Measurements from ENCODE around the gene TMEM256.

TMEM256 gene

GRCh38 chr17:7429722-7430121 is 25.8 kb upstream of the TMEM256 start:
- no peak for DNase-seq (ENCODE audit: low read depth)

GRCh38 chr17:7428557-7428956 is 24.7 kb upstream of the TMEM256 start, which contains the start of gene SPEM3:
Gene SPEM3 (plus strand): TSS chr17:7428857. CDS start chr17:7428903, 46 bp downstream.
- DNase-seq (ENCODE audit: low read depth), result no peak

GRCh38 chr17:7427549-7427948 is 23.7 kb upstream of the TMEM256 start:
- DNase-seq (ENCODE audit: low read depth), result no peak

- no peak for DNase-seq (ENCODE audit: low read depth)
Measured at GRCh38 chr17:7426896-7427489, 23.1 kb upstream of the TMEM256 start.

GRCh38 chr17:7426203-7426863 is 22.4 kb upstream of the TMEM256 start:
- no peak for DNase-seq (ENCODE audit: low read depth)

- DNase-seq (ENCODE audit: low read depth), result no peak
Measured at GRCh38 chr17:7425756-7426155, 21.9 kb upstream of the TMEM256 start.

GRCh38 chr17:7425316-7425715 is 21.4 kb upstream of the TMEM256 start, which contains the start of gene SPEM2:
Gene SPEM2 (plus strand): TSS chr17:7425616. CDS start chr17:7425689, 73 bp downstream.
- DNase-seq (ENCODE audit: low read depth), result no peak

- no peak for DNase-seq (ENCODE audit: low read depth)
Measured at GRCh38 chr17:7423679-7424078, 19.8 kb upstream of the TMEM256 start.

- no peak for DNase-seq (ENCODE audit: low read depth)
Measured at GRCh38 chr17:7421186-7421585, 17.3 kb upstream of the TMEM256 start.

- DNase-seq (ENCODE audit: low read depth), result no peak
Measured at GRCh38 chr17:7419819-7420610, 16.1 kb upstream of the TMEM256 start, which contains the start of gene SPEM1. Gene SPEM1 (plus strand): TSS chr17:7420324. CDS start chr17:7420385, 61 bp downstream.

- no peak for DNase-seq (ENCODE audit: low read depth)
Measured at GRCh38 chr17:7418472-7419152, 14.7 kb upstream of the TMEM256 start.

GRCh38 chr17:7417056-7417655 is 13.3 kb upstream of the TMEM256 start:
- no peak for DNase-seq (ENCODE audit: low read depth)

- DNase-seq (ENCODE audit: low read depth), result no peak
Measured at GRCh38 chr17:7416323-7416722, 12.4 kb upstream of the TMEM256 start.

GRCh38 chr17:7415784-7416183 is 11.9 kb upstream of the TMEM256 start:
- DNase-seq (ENCODE audit: low read depth), result no peak

- no peak for DNase-seq (ENCODE audit: low read depth)
Measured at GRCh38 chr17:7414837-7415236, 10.9 kb upstream of the TMEM256 start.

- no peak for DNase-seq (ENCODE audit: low read depth)
Measured at GRCh38 chr17:7413346-7413985, 9.6 kb upstream of the TMEM256 start.

GRCh38 chr17:7411427-7411750 is 7.5 kb upstream of the TMEM256 start:
- no peak for DNase-seq (ENCODE audit: low read depth)

GRCh38 chr17:7410634-7411426 is 6.9 kb upstream of the TMEM256 start:
- DNase-seq (ENCODE audit: low read depth), result no peak

GRCh38 chr17:7409716-7410115 is 5.8 kb upstream of the TMEM256 start:
- no peak for DNase-seq (ENCODE audit: low read depth)

GRCh38 chr17:7408863-7409262 is 5.0 kb upstream of the TMEM256 start:
- DNase-seq (ENCODE audit: low read depth), result no peak

- no peak for DNase-seq (ENCODE audit: low read depth)
Measured at GRCh38 chr17:7408252-7408727, 4.4 kb upstream of the TMEM256 start.

All from stimulated activated CD8-positive, alpha-beta memory T cell treated with anti-CD3 and anti-CD28 coated beads, Interleukin-15, amount 100 ng/mL, for 24 hours (primary cell).